Measurements from ENCODE around the gene XYLB. TPM values are rescaled to one million over a fixed set of nuclear protein-coding genes. Genes with fewer than 3 reads are reported as not detected.

XYLB gene
- total RNA-seq, 2 experiments from 2014 or later, result 5.3 to 7.2 TPM

GRCh38 chr3:38349684-38350359 is 3.2 kb downstream of the XYLB start:
- H3K27ac ChIP-seq (ENCODE audit: low read depth, low read length, poor library complexity, severe bottlenecking), result no peak overlapping the region
- no TSS peak for BruUV-seq (replicated peaks)
- no peak overlapping the region for H3K4me2 ChIP-seq (ENCODE audit: low read length)
- ChIA-PET POLR2A (interaction anchor here (1.0 kb wide), 1 partner anchor 475 kb away, joined by 3 read pairs; no protein-coding TSS in a partner anchor), CTCF (ENCODE audit: unreplicated experiment) (no interaction called here)
- H3K36me3 ChIP-seq (ENCODE audit: insufficient read depth, low read length), result peaks cover 14% of the 10 kb centered on the region
- H4K20me1 ChIP-seq (ENCODE audit: insufficient read depth, low read length), result no peaks in the 10 kb centered on the region
- peaks cover 10% of the 10 kb centered on the region for H3K4me1 ChIP-seq (ENCODE audit: insufficient read depth, low read length, poor library complexity, severe bottlenecking)
- DNase-seq (ENCODE audit: low spot score), result no peak
- no peaks in the 10 kb centered on the region for H3K79me2 ChIP-seq (ENCODE audit: insufficient read depth, low read depth, low read length)
- H3K4me3 ChIP-seq (ENCODE audit: low read depth, low read length, poor library complexity, severe bottlenecking), result no peak overlapping the region
- H3K9me3 ChIP-seq (ENCODE audit: low read length), result no peaks in the 10 kb centered on the region
- no peak for TF ChIP-seq EZH2phosphoT487 (IDR thresholded peaks at IDR 0.05; ENCODE audit: borderline replicate concordance, low read depth, low read length)
- TF ChIP-seq CTCF (conservative IDR thresholded peaks at IDR 0.05; ENCODE audit: low read length), result no peak
- no peak overlapping the region for H2AFZ ChIP-seq (ENCODE audit: low read length)
- intact Hi-C loops (cut with micrococcal nuclease; ENCODE audit: unreplicated experiment), result loop anchor here (5.0 kb wide), 1 partner anchor 233 kb away; no protein-coding TSS in a partner anchor
- no peaks in the 10 kb centered on the region for H3K9me2 ChIP-seq (ENCODE audit: insufficient read depth, low read length)

- no peak for TF ChIP-seq EZH2phosphoT487 (IDR thresholded peaks at IDR 0.05; ENCODE audit: borderline replicate concordance, low read depth, low read length)
- no peak for TF ChIP-seq CTCF (conservative IDR thresholded peaks at IDR 0.05; ENCODE audit: low read length)
- Histone ChIP-seq H3K36me3 (ENCODE audit: insufficient read depth, low read length) (peaks cover 18% of the 10 kb centered on the region), H3K4me2 (ENCODE audit: low read length) (no peak overlapping the region), H3K9me3 (ENCODE audit: low read length) (no peaks in the 10 kb centered on the region), H4K20me1 (ENCODE audit: insufficient read depth, low read length) (no peaks in the 10 kb centered on the region), H3K9me2 (ENCODE audit: insufficient read depth, low read length) (no peaks in the 10 kb centered on the region), H3K4me1 (ENCODE audit: insufficient read depth, low read length, poor library complexity, severe bottlenecking) (no peaks in the 10 kb centered on the region), H3K79me2 (ENCODE audit: insufficient read depth, low read depth, low read length) (no peaks in the 10 kb centered on the region), H3K4me3 (ENCODE audit: low read depth, low read length, poor library complexity, severe bottlenecking) (no peak overlapping the region), H3K27ac (ENCODE audit: low read depth, low read length, poor library complexity, severe bottlenecking) (no peak overlapping the region), H2AFZ (ENCODE audit: low read length) (no peak overlapping the region)
- ChIA-PET POLR2A (interaction anchor here (0.6 kb wide), 2 partner anchors 11 to 120 kb away, joined by 3 to 4 read pairs; no protein-coding TSS in a partner anchor), CTCF (ENCODE audit: unreplicated experiment) (no interaction called here)
- BruUV-seq (replicated peaks), result no TSS peak
- no peak for DNase-seq (ENCODE audit: low spot score)
- intact Hi-C loops (cut with micrococcal nuclease; ENCODE audit: unreplicated experiment), result no loop called here
Measured at GRCh38 chr3:38353151-38353550, 6.6 kb downstream of the XYLB start.

All from OCI-LY7 (cell line).